ENCODE measurements around the gene KIF16B. TPM values are rescaled to one million over a fixed set of nuclear protein-coding genes. Genes with fewer than 3 reads are reported as not detected.

KIF16B gene
- total and polyA plus RNA-seq, 2 of the 8 experiments (the other 6 are each of a cell fraction or from before 2014, with no cell fraction given) = 3.0 to 9.2 TPM

GRCh38 chr20:16301986-16302385 lies 271.3 kb downstream of the KIF16B start:
- no peak for TF ChIP-seq CHD1 (IDR thresholded peaks at IDR 0.05; ENCODE audit: low read depth, low read length)
- no peak for TF ChIP-seq HDAC6 (IDR thresholded peaks at IDR 0.05; ENCODE audit: low read depth, low read length)
- no peak for TF ChIP-seq RFX5 (IDR thresholded peaks at IDR 0.05; ENCODE audit: borderline replicate concordance, low read depth, low read length)
- no peak for TF ChIP-seq ATF2 (IDR thresholded peaks at IDR 0.05; ENCODE audit: low read length)
- no peak for TF ChIP-seq NRF1 (IDR thresholded peaks at IDR 0.05; ENCODE audit: low read depth, low read length)
- TF ChIP-seq FOSL1 (IDR thresholded peaks at IDR 0.05; ENCODE audit: insufficient read depth, low read depth, low read length) = no peak
- TF ChIP-seq CTBP2 (IDR thresholded peaks at IDR 0.05; ENCODE audit: borderline replicate concordance, insufficient read depth, insufficient read length, low read length) = no peak
- TF ChIP-seq BRCA1 (IDR thresholded peaks at IDR 0.05; ENCODE audit: low read depth, low read length) = no peak
- TF ChIP-seq PHF8 (conservative IDR thresholded peaks at IDR 0.05; ENCODE audit: low read depth, low read length) = no peak
- no peak for TF ChIP-seq EZH2 (IDR thresholded peaks at IDR 0.05; ENCODE audit: low read depth, low read length, severe bottlenecking)
- no peak for TF ChIP-seq RBBP5 (IDR thresholded peaks at IDR 0.05; ENCODE audit: borderline replicate concordance, low read depth, low read length)
- TF ChIP-seq TCF12 (IDR thresholded peaks at IDR 0.05; ENCODE audit: low read depth, low read length) = no peak
- Histone ChIP-seq H2BK20ac (ENCODE audit: low read length) (no peak overlapping the region), H2AK5ac (ENCODE audit: low read depth, low read length) (no peak overlapping the region), H3K27ac (ENCODE audit: low read depth, low read length) (no peak overlapping the region), H3K79me1 (ENCODE audit: low read depth, low read length) (no peaks in the 10 kb centered on the region), H3K4ac (replicated peaks; ENCODE audit: insufficient read length, low read depth, low read length) (no peak overlapping the region), H3K36me3 (ENCODE audit: control insufficient read depth in 2 of 4, insufficient read depth in 4 of 4, low read length in 3 of 4) (no peaks in the 10 kb centered on the region), H3K4me3 (ENCODE audit: extremely low read depth in 1 of 4, insufficient read depth in 2 of 4, low read depth in 3 of 4, low read length in 4 of 4) (no peak overlapping the region), H4K8ac (ENCODE audit: extremely low read depth, insufficient read depth, low read length) (no peak overlapping the region), H3K18ac (ENCODE audit: extremely low read depth, low read length) (no peak overlapping the region), H3K23ac (ENCODE audit: insufficient read length) (no peak overlapping the region), H4K91ac (replicated peaks; ENCODE audit: insufficient read length, low read length) (no peak overlapping the region), H3K27me3 (replicated peaks in 1 of 4; ENCODE audit: control insufficient read depth in 3 of 4, extremely low read depth in 1 of 4, insufficient read depth in 3 of 4, low read length in 3 of 4) (no peaks in the 10 kb centered on the region), H3K56ac (replicated peaks; ENCODE audit: insufficient read length, low read depth, low read length) (no peak overlapping the region), H2AFZ (ENCODE audit: low read length) (no peak overlapping the region), H3K79me2 (ENCODE audit: control insufficient read depth in 1 of 2, insufficient read depth in 2 of 2, low read length in 2 of 2) (no peaks in the 10 kb centered on the region), H4K5ac (ENCODE audit: insufficient read length, low read depth, low read length) (no peak overlapping the region), H2BK5ac (ENCODE audit: low read depth, low read length) (no peak overlapping the region), H3K4me2 (ENCODE audit: insufficient read depth in 1 of 2, low read depth in 2 of 2, low read length in 2 of 2) (no peak overlapping the region), H3K9me3 (ENCODE audit: insufficient read depth in 2 of 2, low read depth in 1 of 2, low read length in 1 of 2) (peaks cover 0 to 8% of the 10 kb centered on the region in 2 experiments; a peak in 2 of 4 replicates), H3K4me1 (replicated peaks in 1 of 4; ENCODE audit: control insufficient read depth in 3 of 4, insufficient read depth in 4 of 4, low read length in 3 of 4) (no peaks in the 10 kb centered on the region), H3K14ac (ENCODE audit: insufficient read length) (no peak overlapping the region), H3K9ac (replicated peaks in 1 of 4; ENCODE audit: extremely low read depth in 1 of 4, low read depth in 3 of 4, low read length in 3 of 4) (no peak overlapping the region), H4K20me1 (replicated peaks in 1 of 2; ENCODE audit: control insufficient read depth in 1 of 2, insufficient read depth in 2 of 2, low read length in 2 of 2) (no peaks in the 10 kb centered on the region), H3K23me2 (ENCODE audit: low read depth, low read length) (no peaks in the 10 kb centered on the region), H2BK120ac (replicated peaks; ENCODE audit: low read depth, low read length) (no peak overlapping the region), H2BK12ac (ENCODE audit: low read depth, low read length) (no peak overlapping the region), H2BK15ac (ENCODE audit: low read length) (no peak overlapping the region)
- ChIA-PET CTCF (ENCODE audit: partially characterized antibody) (no interaction called here), POLR2A (ENCODE audit: partially characterized antibody) (no interaction called here)
- FAIRE-seq (no peak), DNase-seq (ENCODE audit: low read depth in 1 of 2, low spot score in 2 of 2) (no peak)
- 95% methylated on average over 1 of the region's 1 CpG; no CpG with 5 or more reads in 1 of the 2 experiments for WGBS, 2 experiments (ENCODE audit: extremely low coverage in 1 of 2, insufficient coverage in 1 of 2, insufficient read length in 1 of 2, insufficient replicate concordance in 2 of 2, low coverage in 1 of 2, low lambda C conversion rate in 2 of 2, missing lambda C conversion rate in 1 of 2)

All from H1 (cell line).